K562 (cell line): Measurements from ENCODE around the gene ZNF407. TPM values are rescaled to one million over a fixed set of nuclear protein-coding genes. Genes with fewer than 3 reads are reported as not detected.

Source experiments
- ATAC-seq: fragments of 200-7000 bp; cut with Tn5 transposase; 3 replicates; pipeline ENCODE4 v1.9.1; 2020; ENCODE audit warnings: moderate library complexity
- BruUV-seq: library from RNA; stranded (reverse); fragments of 400-500 nt; replicated peaks from 2 replicates; lab custom pipeline; 2021; lab: Mats Ljungman, UMichigan
- CTCF ChIA-PET: fragments of 300-600 bp; formaldehyde crosslinking; extraction: SDS; loops from one replicate; lab custom pipeline; 2021; ENCODE audit warnings: low intra/inter-chr PET ratio; lab: Yijun Ruan, JAX
- POLR2A ChIA-PET: fragments of 300-600, 350-650 bp; sonication (Branson Sonifier 250); formaldehyde crosslinking; extraction: SDS; loops from one replicate; lab custom pipeline; 2021; ENCODE audit warnings: antibody characterized with exemption, inconsistent platforms; lab: Yijun Ruan, JAX
- DNase-seq, 4 experiments: peaks; one replicate each; pipeline versions ENCODE4 v3.0.0 to v3.0.0-alpha.2; 2011 to 2018; ENCODE audit warnings: low spot score in 3 of 4, mixed read lengths in 3 of 4; ENCODE audit errors: extremely low read depth in 1 of 4
- FAIRE-seq: peaks from 2 replicates; lab custom pipeline; 2011; peaks lifted over from hg19 to GRCh38; lab: Jason Lieb, UNC
- H2AFZ ChIP-seq: 2 replicates; pipeline ENCODE4 v1.6.0; 2011; ENCODE audit warnings: low read depth, low read length, control low read depth, inconsistent platforms
- H3K27ac ChIP-seq: fragments of 200-600 bp; 3 replicates; pipeline ENCODE4 v1.8.0; 2011; ENCODE audit warnings: low read depth, mild to moderate bottlenecking, control low read depth, inconsistent platforms, low read length, moderate library complexity, mixed read lengths; ENCODE audit errors: extremely low read depth
- H3K27me3 ChIP-seq, 2 experiments: fragments of 300-600 bp in 1 of 2; 2 replicates in 1 of 2; 3 replicates in 1 of 2; pipeline versions ENCODE4 v1.6.0 to v1.8.0; 2011; ENCODE audit warnings: inconsistent platforms in 2 of 2, low read length in 2 of 2, mild to moderate bottlenecking in 1 of 2, mixed read lengths in 1 of 2, moderate library complexity in 1 of 2; ENCODE audit not compliant: control insufficient read depth in 2 of 2, insufficient read depth in 2 of 2
- H3K36me3 ChIP-seq: fragments of 300-600 bp; 3 replicates; pipeline ENCODE4 v1.8.0; 2011; ENCODE audit warnings: mild to moderate bottlenecking, low read length, inconsistent platforms; ENCODE audit not compliant: control insufficient read depth, insufficient read depth
- H3K4me1 ChIP-seq, 2 experiments: fragments of 200-600 bp in 1 of 2; replicated peaks in 1 of 2; 2 replicates in 1 of 2; 3 replicates in 1 of 2; pipeline versions ENCODE4 v1.5.1 to v1.8.0; 2011; ENCODE audit warnings: inconsistent platforms in 2 of 2, low read length in 2 of 2, mild to moderate bottlenecking in 1 of 2, mixed read lengths in 1 of 2, moderate library complexity in 1 of 2; ENCODE audit not compliant: control insufficient read depth in 2 of 2, insufficient read depth in 2 of 2
- H3K4me2 ChIP-seq: 2 replicates; pipeline ENCODE4 v1.6.1; 2011; ENCODE audit warnings: low read length, control low read depth, inconsistent platforms, mixed read lengths; ENCODE audit not compliant: insufficient read depth
- H3K4me3 ChIP-seq: fragments of 200-600 bp; sonication (generic), shearing (Covaris generic); 2 replicates; pipeline ENCODE4 v1.5.1; 2016; ENCODE audit warnings: control low read depth, inconsistent platforms
- H3K79me2 ChIP-seq: fragments of 200-600 bp; 3 replicates; pipeline ENCODE4 v1.8.0; 2011; ENCODE audit warnings: low read length, inconsistent platforms; ENCODE audit not compliant: control insufficient read depth, insufficient read depth
- H3K9ac ChIP-seq, 2 experiments: 2 replicates each; pipeline versions ENCODE4 v1.6.0 to v1.6.1; 2011; ENCODE audit warnings: low read depth in 2 of 2, low read length in 2 of 2, control low read depth in 1 of 2, inconsistent platforms in 1 of 2, mild to moderate bottlenecking in 1 of 2, mixed read lengths in 1 of 2; ENCODE audit not compliant: insufficient read depth in 1 of 2
- H3K9me1 ChIP-seq: one replicate; pipeline ENCODE4 v1.6.0; 2011; ENCODE audit warnings: inconsistent platforms, mild to moderate bottlenecking, low read length, moderate library complexity; ENCODE audit not compliant: control insufficient read depth, insufficient read depth
- H3K9me3 ChIP-seq: replicated peaks from 2 replicates; pipeline ENCODE4 v1.5.1; 2011; ENCODE audit warnings: low read depth, low read length, inconsistent platforms; ENCODE audit not compliant: control insufficient read depth, insufficient read depth
- H4K20me1 ChIP-seq: replicated peaks from 2 replicates; pipeline ENCODE4 v1.6.1; 2011; ENCODE audit warnings: low read length, inconsistent platforms, mixed read lengths; ENCODE audit not compliant: control insufficient read depth, insufficient read depth
- CCNT2 ChIP-seq: IDR thresholded peaks from 2 replicates; pipeline ENCODE4 v1.6.1; 2011; ENCODE audit warnings: borderline replicate concordance, low read depth, mild to moderate bottlenecking, moderate library complexity, mixed read lengths, low read length; ENCODE audit not compliant: insufficient read length; ENCODE audit errors: extremely low read depth
- CTCF ChIP-seq, 3 experiments: IDR thresholded peaks in 2 of 3; conservative IDR thresholded peaks in 1 of 3; 2 replicates each; pipeline ENCODE4 v1.5.1; 2011 to 2012; ENCODE audit warnings: low read length in 3 of 3, mild to moderate bottlenecking in 3 of 3, control low read depth in 2 of 3, improper control_type of control experiment in 1 of 3, inconsistent platforms in 1 of 3, low read depth in 1 of 3, mixed read lengths in 1 of 3, moderate library complexity in 1 of 3; ENCODE audit not compliant: insufficient read depth in 2 of 3
- DEAF1 ChIP-seq: fragments of 450-650 bp; formaldehyde crosslinking; IDR thresholded peaks from 2 replicates; pipeline ENCODE4 v1.4.0; 2020; ENCODE audit warnings: mild to moderate bottlenecking, moderate library complexity
- DNMT1 ChIP-seq: fragments of 450-650 bp; IDR thresholded peaks from 2 replicates; pipeline ENCODE4 v1.6.1; 2016; ENCODE audit warnings: antibody characterized with exemption, mild to moderate bottlenecking
- PHTF2 ChIP-seq: fragments of 250-450 bp; sonication (Bioruptor Pico); IDR thresholded peaks from 2 replicates; pipeline ENCODE4 v1.5.0; 2021; ENCODE audit warnings: mild to moderate bottlenecking
- TAF9B ChIP-seq: fragments of 450-650 bp; IDR thresholded peaks from 2 replicates; pipeline ENCODE4 v1.6.1; 2018; ENCODE audit warnings: mild to moderate bottlenecking; ENCODE audit not compliant: partially characterized antibody
- ZNF609 ChIP-seq: sonication (generic); formaldehyde crosslinking; IDR thresholded peaks from 2 replicates; pipeline ENCODE4 v1.8.1; 2023; ENCODE audit warnings: missing genetic modification reagents, mild to moderate bottlenecking, borderline replicate concordance
- ZNF740 ChIP-seq, 3 experiments: fragments of 200-800 bp in 1 of 3; sonication (Bioruptor generic) in 1 of 3; sonication (generic) in 1 of 3; formaldehyde crosslinking in 1 of 3; IDR thresholded peaks; 2 replicates each; pipeline versions ENCODE4 v1.6.1 to v1.8.0; 2016 to 2022; ENCODE audit warnings: mild to moderate bottlenecking in 2 of 3, missing compliant biosample characterization in 2 of 3, missing genetic modification characterization in 2 of 3, missing genetic modification reagents in 1 of 3
- WGBS: fragments of 100-300 bp; shearing (Covaris generic); methylation state at CpG from one replicate; pipeline ENCODE4 v1.1.6; 2016; ENCODE audit warnings: low coverage, mixed read lengths; ENCODE audit not compliant: insufficient coverage; ENCODE audit errors: missing lambda C conversion rate; 5-methylcytosine and 5-hydroxymethylcytosine counted together
- in situ Hi-C: fragments of 300-500 bp; cut with MboI; formaldehyde crosslinking; loops from 4 replicates; pipeline ENCODE4 v1.15.0; 2018; ENCODE audit warnings: inconsistent platforms, mixed read lengths
- intact Hi-C: fragments of 100-400 bp; cut with micrococcal nuclease; formaldehyde crosslinking; loops from 2 replicates; pipeline ENCODE4 v1.14.2; 2022
- polyA plus RNA-seq, 8 experiments: library from polyadenylated mRNA; depleted of rRNA in 4 of 8; stranded (reverse) in 5 of 8; unstranded in 3 of 8; fragments of >200 nt; fragmentation: Nextera tagmentation in 2 of 8; fragmentation: Illumina TruSeq in 1 of 8; extraction: Ambion mirVana in 2 of 8; extraction: Trizol in 1 of 8; gene quantifications; 2 replicates each; pipeline versions ENCODE4 v1.2.1 to v1.2.3, GENCODE V29; 2011 to 2014; ENCODE audit warnings: inconsistent platforms in 1 of 8, missing spikeins in 1 of 8
- total RNA-seq, 7 experiments: library from RNA; depleted of rRNA in 6 of 7; stranded (reverse); fragments of >200 nt in 6 of 7; fragmentation: Illumina TruSeq in 2 of 7; extraction: Trizol in 2 of 7; gene quantifications; 2 replicates each; pipeline versions ENCODE4 v1.2.1 to v1.2.3, GENCODE V29; 2011 to 2021; ENCODE audit warnings: low replicate concordance in 1 of 7

The ZNF407 gene
- total and polyA plus RNA-seq, 9 of the 15 experiments (the other 6 are each of a cell fraction or from before 2014, with no cell fraction given), result 0.21 to 5.4 (median 2.3) TPM

- no peaks in the 10 kb centered on the region for H4K20me1 ChIP-seq
- no peak for ATAC-seq
- in situ Hi-C loops (no loop called here), intact Hi-C loops (no loop called here)
- DNase-seq, result no peak
- H3K4me3 ChIP-seq, result no peak overlapping the region
- no peaks in the 10 kb centered on the region for H3K27me3 ChIP-seq
- H3K4me1 ChIP-seq, result no peaks in the 10 kb centered on the region
- WGBS, result 29% methylated on average over 4 of the region's 4 CpGs
- no peaks in the 10 kb centered on the region for H3K79me2 ChIP-seq
- H2AFZ ChIP-seq, result no peak overlapping the region
- BruUV-seq, result no TSS peak
- no peaks in the 10 kb centered on the region for H3K9me3 ChIP-seq
- ChIA-PET CTCF (no interaction called here), POLR2A (interaction anchor here (0.5 to 1.0 kb wide), 2 partner anchors 262 to 1531 kb away, joined by 4 read pairs; no protein-coding TSS in a partner anchor)
- no peak overlapping the region for H3K4me2 ChIP-seq
- H3K36me3 ChIP-seq, result no peaks in the 10 kb centered on the region
- no peaks in the 10 kb centered on the region for H3K9me1 ChIP-seq
- FAIRE-seq, result no peak
- H3K27ac ChIP-seq, result no peak overlapping the region
- no peak overlapping the region for H3K9ac ChIP-seq
- no peak for TF ChIP-seq TAF9B
- no peak for TF ChIP-seq DNMT1
- no peak for TF ChIP-seq ZNF740 (CRISPR knock-in tag; IDR thresholded peaks at IDR 0.05)
- TF ChIP-seq ZNF740 (tag; IDR thresholded peaks at IDR 0.05), result no peak
- no peak for TF ChIP-seq ZNF609
- TF ChIP-seq DEAF1 (CRISPR knock-in tag), result no peak
- no peak for TF ChIP-seq CCNT2
- TF ChIP-seq PHTF2 (CRISPR knock-in tag), result no peak
- TF ChIP-seq CTCF (IDR thresholded peaks at IDR 0.05 in 2 of 3, conservative IDR thresholded peaks at IDR 0.05 in 1 of 3; ENCODE audit: insufficient read depth in 2 of 3, low read depth in 1 of 3, low read length in 3 of 3), result no peak
These were observed 353.6 kb downstream of the ZNF407 start for GRCh38 chr18:74951165-74951760.
